HG03039 (cell line): ENCODE data around the gene TXLNA.

ENCODE experiments used
- ATAC-seq: cut with Tn5 transposase; IDR thresholded peaks from one replicate; pipeline ENCODE4 v1.9.1; 2021; ENCODE audit warnings: mild to moderate bottlenecking, moderate library complexity; ENCODE audit not compliant: unreplicated experiment

Gene TXLNA

GRCh38 chr1:32208469-32208868, 29.0 kb downstream of the TXLNA start:
- ATAC-seq: no peak

DNA sequence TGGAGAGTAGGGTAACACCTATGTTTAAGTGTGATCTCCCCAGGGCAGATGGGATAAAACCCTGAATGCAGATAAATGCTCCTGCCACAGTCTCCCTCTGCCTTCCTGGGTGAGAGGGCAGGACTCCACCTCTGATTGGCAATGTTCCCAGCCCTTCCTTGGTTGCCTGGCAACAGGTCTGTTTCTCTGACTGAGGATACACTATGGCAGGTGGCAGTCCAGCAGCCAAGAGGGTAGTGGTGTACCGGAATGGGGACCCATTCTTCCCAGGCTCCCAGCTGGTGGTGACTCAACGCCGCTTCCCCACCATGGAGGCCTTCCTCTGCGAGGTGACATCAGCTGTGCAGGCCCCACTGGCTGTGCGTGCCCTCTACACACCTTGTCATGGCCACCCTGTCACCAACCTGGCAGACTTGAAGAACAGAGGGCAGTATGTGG, 29.4 kb downstream of the TXLNA start, which contains the start of gene DCDC2B:
Gene DCDC2B, plus strand, starts transcription at position 199 of the 438 bp plus-strand sequence. Its CDS starts 5 bp downstream, at position 204.
- no peak for ATAC-seq

GRCh38 chr1:32215629-32216480, 36.4 kb downstream of the TXLNA start:
- no peak for ATAC-seq

- ATAC-seq: no peak
Observed at GRCh38 chr1:32216566-32216965, 37.1 kb downstream of the TXLNA start.

DNA sequence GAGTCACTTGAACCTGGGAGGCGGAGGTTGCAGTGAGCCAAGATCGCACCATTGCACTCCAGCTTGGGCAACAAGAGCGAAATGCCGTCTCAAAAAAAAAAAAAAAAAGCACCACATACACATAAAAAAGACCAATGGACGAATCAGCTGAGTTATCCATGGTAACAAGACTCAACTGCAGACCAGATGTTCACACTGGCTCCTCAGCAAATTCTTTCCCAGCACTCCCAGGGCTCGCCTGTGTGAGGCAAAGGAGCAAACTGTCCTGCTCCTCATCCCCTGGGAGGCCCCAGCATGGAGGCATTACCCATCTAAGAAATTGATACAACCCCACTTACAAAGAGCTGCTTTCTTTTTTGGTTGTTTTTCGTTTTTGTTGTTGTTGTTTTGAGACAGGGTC, 39.5 kb downstream of the TXLNA start:
- no peak for ATAC-seq

DNA sequence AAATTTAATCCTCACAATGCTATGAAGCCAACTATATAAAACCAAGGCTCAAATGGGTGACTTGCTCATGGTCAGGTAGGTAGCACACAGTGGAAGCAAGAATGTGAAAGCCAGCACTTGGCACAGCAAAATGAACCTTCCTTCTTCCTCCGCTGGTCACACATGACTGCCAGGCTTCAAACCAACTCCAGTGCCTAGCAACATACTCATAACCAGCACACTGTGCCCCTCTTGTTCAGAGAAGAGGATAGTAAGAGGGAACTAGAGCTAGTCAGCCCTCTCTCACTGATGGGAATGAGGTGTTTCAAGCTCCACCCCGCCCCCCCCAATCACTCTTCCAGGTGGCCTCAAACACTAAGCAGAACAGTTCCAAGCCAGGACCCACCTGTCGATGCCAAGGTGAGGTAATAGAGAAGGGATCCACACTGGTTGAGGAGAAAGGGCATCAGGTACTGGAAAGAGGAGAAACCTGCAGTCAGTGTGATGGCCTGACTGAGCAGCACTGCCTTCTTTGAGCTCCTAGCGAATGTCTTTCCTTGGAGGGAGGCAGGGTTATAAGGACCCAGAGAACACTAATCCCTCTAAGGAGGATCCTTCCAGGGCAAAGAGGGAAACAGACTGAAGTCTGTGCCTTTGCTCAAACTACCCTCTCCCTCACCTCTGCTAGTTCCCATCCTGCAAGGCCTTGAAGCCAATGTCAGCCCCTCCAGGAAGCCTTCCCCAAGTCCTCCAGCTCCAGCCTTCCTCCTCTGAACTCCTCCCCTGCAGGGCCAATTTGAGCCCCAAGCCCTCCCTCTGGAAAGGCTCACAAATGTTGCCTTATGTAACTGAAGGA, 41.5 kb downstream of the TXLNA start:
- no peak for ATAC-seq

DNA sequence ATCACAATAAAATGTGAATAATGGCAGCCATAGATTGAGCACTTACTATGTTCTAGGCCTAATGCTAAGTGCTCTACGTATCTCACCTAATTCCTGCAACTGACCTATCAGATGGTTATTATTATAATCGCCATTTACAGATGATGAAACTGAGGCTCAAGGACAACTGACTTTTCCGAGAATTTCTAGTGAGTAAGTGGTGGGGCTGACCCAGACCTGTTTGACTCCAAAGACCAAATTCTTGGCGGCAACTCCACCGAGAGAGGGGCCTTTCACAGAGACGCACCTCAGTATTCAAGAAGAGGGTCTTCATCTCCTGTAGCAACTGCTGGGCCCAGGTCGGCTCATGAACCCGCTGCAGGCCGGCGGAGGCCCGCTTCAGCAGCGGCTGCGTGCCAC, 42.1 kb downstream of the TXLNA start:
- no peak for ATAC-seq

- peak; percentile 89 for ATAC-seq
Observed at GRCh38 chr1:32221980-32222755, 42.7 kb downstream of the TXLNA start, which contains the start of the genes EIF3I and TMEM234. EIF3I (plus strand) TSS chr1:32222407; CDS start chr1:32222442, 35 bp downstream. TMEM234 (minus strand) TSS chr1:32222353; CDS start chr1:32222322, 31 bp downstream.

GRCh38 chr1:32223683-32224082, 44.2 kb downstream of the TXLNA start:
- ATAC-seq: no peak

- ATAC-seq: no peak
Observed at GRCh38 chr1:32224285-32224684, 44.8 kb downstream of the TXLNA start.

DNA sequence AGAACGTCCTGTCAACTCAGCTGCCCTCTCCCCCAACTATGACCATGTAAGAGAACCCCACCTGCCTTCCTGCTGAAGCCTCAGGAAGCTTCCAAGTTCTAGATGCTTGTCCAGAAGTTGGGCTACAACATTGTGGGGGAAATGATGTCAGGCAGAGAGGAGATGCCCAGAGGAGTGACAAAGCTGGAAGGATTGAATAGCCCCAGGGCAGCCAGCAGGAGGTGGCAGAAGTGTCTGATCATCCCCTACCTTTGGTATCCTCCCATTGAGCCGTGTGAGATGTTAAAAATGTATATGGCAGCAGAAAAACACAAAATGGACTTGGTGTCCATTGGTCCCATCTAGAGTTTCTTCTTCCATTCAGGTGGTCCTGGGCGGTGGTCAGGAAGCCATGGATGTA, 49.3 kb downstream of the TXLNA start:
- no peak for ATAC-seq

- no peak for ATAC-seq
Observed at GRCh38 chr1:32231843-32232432, 52.5 kb downstream of the TXLNA start.

GRCh38 chr1:32232558-32233304, 53.3 kb downstream of the TXLNA start:
- ATAC-seq: no peak

GRCh38 chr1:32234792-32235191, 55.3 kb downstream of the TXLNA start:
- no peak for ATAC-seq

- ATAC-seq: no peak
Observed at GRCh38 chr1:32239337-32239736, 59.9 kb downstream of the TXLNA start.

DNA sequence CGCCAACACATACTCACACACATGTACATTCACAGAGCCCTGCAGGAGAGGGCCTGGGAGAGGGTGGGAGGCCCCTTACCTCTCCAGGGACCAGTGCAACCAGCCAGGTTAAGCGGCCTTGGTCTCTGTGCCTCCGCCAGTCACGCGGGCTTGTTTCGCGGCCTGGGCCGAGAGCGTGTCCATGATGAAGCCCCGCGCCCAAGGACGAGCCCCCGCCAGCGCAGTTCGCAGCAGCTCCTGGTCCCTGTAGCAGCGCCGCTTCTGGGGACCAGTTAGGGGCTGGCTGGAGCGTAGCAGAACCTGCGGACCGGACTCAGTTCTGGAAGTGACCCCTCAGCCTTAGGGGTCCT, 60.3 kb downstream of the TXLNA start:
- no peak for ATAC-seq

DNA sequence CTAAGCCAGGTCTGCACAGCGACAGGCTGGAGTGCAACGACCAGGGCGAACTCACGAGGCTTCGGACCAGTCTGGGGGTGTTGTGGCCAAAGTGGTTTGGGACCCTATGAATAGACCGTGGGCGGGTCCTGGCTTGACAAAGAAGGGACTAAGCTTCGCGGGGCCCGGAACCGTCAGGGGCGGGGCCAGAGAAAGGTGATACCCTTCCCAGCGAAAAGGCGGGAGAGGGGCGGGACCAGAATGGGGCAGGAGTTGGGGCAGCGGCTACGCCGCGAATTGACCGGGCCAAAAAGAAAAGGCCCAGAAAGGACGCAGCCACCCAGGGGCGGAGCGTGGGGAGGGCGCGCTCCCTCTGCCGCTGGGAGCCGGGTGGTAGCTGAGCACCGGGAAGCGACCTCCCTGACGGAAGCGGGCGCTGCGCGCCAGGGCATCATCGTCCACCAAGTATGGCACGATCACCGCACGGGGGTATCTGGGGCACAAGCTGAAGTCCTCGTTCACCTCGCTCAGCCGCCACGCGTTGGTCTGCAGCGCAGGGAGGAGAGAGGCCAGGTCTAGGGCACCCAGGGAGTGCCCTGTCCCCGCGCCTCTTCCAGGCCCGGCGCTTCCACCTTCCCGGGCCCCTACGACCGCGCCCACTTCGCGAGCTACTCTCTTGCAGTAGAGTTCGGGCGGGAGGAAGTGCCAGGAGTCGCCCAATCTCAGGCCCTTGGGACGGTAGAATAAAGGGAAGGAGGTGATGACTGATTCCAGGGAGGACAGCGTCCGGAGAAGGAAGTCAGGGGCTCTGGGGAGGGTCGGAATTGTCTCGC, 60.9 kb downstream of the TXLNA start:
- no peak for ATAC-seq

DNA sequence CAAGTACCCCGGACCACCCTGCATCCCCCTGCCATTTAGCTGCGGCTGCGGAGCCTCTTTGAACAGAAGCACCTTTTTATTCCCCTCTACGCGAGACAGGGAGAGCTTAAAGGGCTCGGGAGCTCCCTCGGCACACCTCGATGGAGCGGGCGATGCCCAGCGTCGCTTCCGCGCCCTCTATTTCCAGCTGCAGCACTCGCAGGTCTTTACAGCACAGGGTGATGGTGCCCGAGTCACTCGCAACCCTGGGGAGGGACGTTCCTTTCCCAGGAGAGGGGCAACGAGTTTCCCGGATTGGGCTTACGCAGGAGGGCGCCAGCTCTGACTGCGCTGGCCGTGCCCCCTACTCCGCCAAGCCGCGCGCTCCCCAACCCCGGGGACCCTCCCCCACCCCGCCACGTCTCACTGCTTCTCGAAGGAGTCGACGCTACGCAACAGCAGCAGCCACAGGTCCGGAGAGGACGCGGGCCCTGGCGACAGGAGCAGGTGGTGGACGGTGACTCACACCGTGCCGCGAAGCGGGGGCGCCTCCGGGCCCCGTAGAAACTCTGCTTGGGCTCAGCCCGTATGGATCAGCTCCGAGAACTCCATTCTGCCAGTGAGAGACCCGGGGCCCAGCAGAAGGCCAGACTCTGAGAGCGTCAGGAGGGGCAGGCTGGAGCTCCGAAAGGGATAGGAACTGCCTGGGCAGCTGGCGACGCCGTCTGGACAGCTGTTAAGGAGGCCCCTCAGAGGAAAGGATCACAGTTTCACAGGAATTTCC, 61.7 kb downstream of the TXLNA start:
- ATAC-seq: peak; percentile 36
